HG03139 (cell line): ENCODE data around the gene AHRR.
"Not testable (repeated sequence)": the region's sequence is repeated elsewhere in the genome, so short reads cannot be mapped to it uniquely, and the experiment has no call there.

Experiments
- ATAC-seq: cut with Tn5 transposase; IDR thresholded peaks from one replicate; pipeline ENCODE4 v1.9.1; 2021; ENCODE audit not compliant: unreplicated experiment

The AHRR gene

GRCh38 chr5:321230-321725, at the start of gene AHRR:
TSS of gene AHRR (plus strand) at chr5:321714. CDS start at chr5:343903, 22,189 bp downstream.
- ATAC-seq, result no peak

- ATAC-seq, result peak; percentile 13
Observed at GRCh38 chr5:271828-272167, 49.7 kb upstream of the AHRR start.

GRCh38 chr5:273091-273490, 48.4 kb upstream of the AHRR start:
- not testable (repeated sequence) for ATAC-seq

GRCh38 chr5:273491-273890, 48.0 kb upstream of the AHRR start:
- ATAC-seq, result not testable (repeated sequence)

GRCh38 chr5:274346-274745, 47.2 kb upstream of the AHRR start:
- not testable (repeated sequence) for ATAC-seq

- no peak for ATAC-seq
Observed at GRCh38 chr5:278646-279045, 42.9 kb upstream of the AHRR start.

- ATAC-seq, result not testable (repeated sequence)
Observed at GRCh38 chr5:279051-279665, 42.4 kb upstream of the AHRR start.

GRCh38 chr5:285991-286557, 35.4 kb upstream of the AHRR start:
- ATAC-seq, result no peak

- not testable (repeated sequence) for ATAC-seq
Observed at GRCh38 chr5:290200-290599, 31.3 kb upstream of the AHRR start.

- not testable (repeated sequence) for ATAC-seq
Observed at GRCh38 chr5:291345-291744, 30.2 kb upstream of the AHRR start.

GRCh38 chr5:294788-295187, 26.7 kb upstream of the AHRR start:
- ATAC-seq, result not testable (repeated sequence)

GRCh38 chr5:296207-296606, 25.3 kb upstream of the AHRR start:
- ATAC-seq, result not testable (repeated sequence)

- ATAC-seq, result not testable (repeated sequence)
Observed at GRCh38 chr5:296954-297353, 24.6 kb upstream of the AHRR start.

GRCh38 chr5:297448-297847, 24.1 kb upstream of the AHRR start:
- not testable (repeated sequence) for ATAC-seq

- not testable (repeated sequence) for ATAC-seq
Observed at GRCh38 chr5:297991-298736, 23.4 kb upstream of the AHRR start.

- ATAC-seq, result no peak
Observed at GRCh38 chr5:298737-299125, 22.8 kb upstream of the AHRR start.

- ATAC-seq, result not testable (repeated sequence)
Observed at GRCh38 chr5:299921-300320, 21.6 kb upstream of the AHRR start.

GRCh38 chr5:300691-301435, 20.7 kb upstream of the AHRR start:
- ATAC-seq, result not testable (repeated sequence)

- ATAC-seq, result not testable (repeated sequence)
Observed at GRCh38 chr5:302416-302815, 19.1 kb upstream of the AHRR start.

- ATAC-seq, result no peak
Observed at GRCh38 chr5:302966-303365, 18.5 kb upstream of the AHRR start.

GRCh38 chr5:303741-304140, 17.8 kb upstream of the AHRR start:
- not testable (repeated sequence) for ATAC-seq
